Chondrocyte (in vitro differentiated cells): Measurements from ENCODE around the gene ABCA4. TPM values are rescaled to one million over a fixed set of nuclear protein-coding genes. Genes with fewer than 3 reads are reported as not detected.
"Not testable (repeated sequence)": the region's sequence is repeated elsewhere in the genome, so short reads cannot be mapped to it uniquely, and the experiment has no call there.

Source experiments
- DNase-seq: peaks from one replicate; pipeline ENCODE4 v3.0.0; 2021; ENCODE audit warnings: mixed read lengths, low spot score
- H3K27ac Mint-ChIP-seq: one replicate; pipeline ENCODE4 v1.8.0; 2021; ENCODE audit warnings: mild to moderate bottlenecking, moderate library complexity, mixed read lengths; ENCODE audit not compliant: unreplicated experiment
- H3K27me3 Mint-ChIP-seq: 2 replicates; pipeline ENCODE4 v1.8.0; 2021; ENCODE audit warnings: low read depth, mixed read lengths
- H3K36me3 Mint-ChIP-seq: 2 replicates; pipeline ENCODE4 v1.8.0; 2021; ENCODE audit warnings: low read depth, mixed read lengths
- H3K4me1 Mint-ChIP-seq: 2 replicates; pipeline ENCODE4 v1.8.0; 2021; ENCODE audit warnings: low read depth, mild to moderate bottlenecking, mixed read lengths
- H3K4me3 Mint-ChIP-seq: one replicate; pipeline ENCODE4 v1.8.0; 2021; ENCODE audit warnings: mild to moderate bottlenecking, moderate library complexity, mixed read lengths; ENCODE audit not compliant: unreplicated experiment
- H3K9me3 Mint-ChIP-seq: 2 replicates; pipeline ENCODE4 v1.8.0; 2021; ENCODE audit warnings: low read depth, mixed read lengths
- CTCF ChIP-seq: fragments of 200-600 bp; sonication (generic); IDR thresholded peaks from 2 replicates; pipeline ENCODE4 v1.5.0; 2021; ENCODE audit warnings: antibody characterized with exemption, mild to moderate bottlenecking, moderate library complexity
- total RNA-seq: library from RNA; stranded (reverse); gene quantifications from 3 replicates; pipeline ENCODE4 v1.2.1, GENCODE V29; 2021

The ABCA4 gene
- total RNA-seq, 1 donor from 2014 or later = 0.22 TPM

GRCh38 chr1:94156096-94156625 is 35.2 kb upstream of the ABCA4 start:
- H3K4me1 Mint-ChIP-seq = peaks cover 22% of the 10 kb centered on the region
- no peak for DNase-seq
- no peaks in the 10 kb centered on the region for H3K27me3 Mint-ChIP-seq
- TF ChIP-seq CTCF = no peak
- no peaks in the 10 kb centered on the region for H3K9me3 Mint-ChIP-seq
- H3K4me3 Mint-ChIP-seq = no peak overlapping the region
- H3K36me3 Mint-ChIP-seq = no peaks in the 10 kb centered on the region
- H3K27ac Mint-ChIP-seq = no peak overlapping the region

GRCh38 chr1:94154989-94155388 is 34.0 kb upstream of the ABCA4 start:
- no peaks in the 10 kb centered on the region for H3K9me3 Mint-ChIP-seq
- DNase-seq = no peak
- no peak overlapping the region for H3K4me3 Mint-ChIP-seq
- TF ChIP-seq CTCF = no peak
- no peaks in the 10 kb centered on the region for H3K27me3 Mint-ChIP-seq
- no peaks in the 10 kb centered on the region for H3K36me3 Mint-ChIP-seq
- no peak overlapping the region for H3K27ac Mint-ChIP-seq
- H3K4me1 Mint-ChIP-seq = peaks cover 13% of the 10 kb centered on the region

- no peaks in the 10 kb centered on the region for H3K9me3 Mint-ChIP-seq
- H3K36me3 Mint-ChIP-seq = no peaks in the 10 kb centered on the region
- no peak overlapping the region for H3K27ac Mint-ChIP-seq
- H3K27me3 Mint-ChIP-seq = no peaks in the 10 kb centered on the region
- no peak for TF ChIP-seq CTCF
- H3K4me3 Mint-ChIP-seq = no peak overlapping the region
- H3K4me1 Mint-ChIP-seq = peaks cover 13% of the 10 kb centered on the region
- no peak for DNase-seq
These were observed 32.2 kb upstream of the ABCA4 start for GRCh38 chr1:94153133-94153532.

GRCh38 chr1:94149166-94149565 is 28.2 kb upstream of the ABCA4 start:
- H3K36me3 Mint-ChIP-seq, H3K27me3 Mint-ChIP-seq, H3K4me3 Mint-ChIP-seq, H3K9me3 Mint-ChIP-seq, H3K27ac Mint-ChIP-seq, DNase-seq: not testable (repeated sequence)
- H3K4me1 Mint-ChIP-seq = peaks cover 14% of the 10 kb centered on the region

GRCh38 chr1:94146273-94146672 is 25.3 kb upstream of the ABCA4 start:
- no peak for DNase-seq
- TF ChIP-seq CTCF = no peak
- Mint-ChIP-seq H3K27ac (no peak overlapping the region), H3K4me3 (no peak overlapping the region), H3K27me3 (no peaks in the 10 kb centered on the region), H3K36me3 (no peaks in the 10 kb centered on the region), H3K4me1 (peaks cover 40% of the 10 kb centered on the region), H3K9me3 (no peaks in the 10 kb centered on the region)

- no peak for DNase-seq
- no peak overlapping the region for H3K27ac Mint-ChIP-seq
- no peaks in the 10 kb centered on the region for H3K36me3 Mint-ChIP-seq
- no peak overlapping the region for H3K4me3 Mint-ChIP-seq
- no peak for TF ChIP-seq CTCF
- no peaks in the 10 kb centered on the region for H3K9me3 Mint-ChIP-seq
- no peaks in the 10 kb centered on the region for H3K27me3 Mint-ChIP-seq
- peaks cover 44% of the 10 kb centered on the region for H3K4me1 Mint-ChIP-seq
These were observed 23.9 kb upstream of the ABCA4 start for GRCh38 chr1:94144836-94145235.
